Right forelimb (tissue), 1 donor: Measurements from ENCODE around the gene PPP4C.
"Not testable (repeated sequence)": the region's sequence is repeated elsewhere in the genome, so short reads cannot be mapped to it uniquely, and the experiment has no call there.

Experiments used
- DNase-seq: peaks from one replicate; pipeline ENCODE4 v3.0.0-alpha.2; 2018

Gene PPP4C

DNA sequence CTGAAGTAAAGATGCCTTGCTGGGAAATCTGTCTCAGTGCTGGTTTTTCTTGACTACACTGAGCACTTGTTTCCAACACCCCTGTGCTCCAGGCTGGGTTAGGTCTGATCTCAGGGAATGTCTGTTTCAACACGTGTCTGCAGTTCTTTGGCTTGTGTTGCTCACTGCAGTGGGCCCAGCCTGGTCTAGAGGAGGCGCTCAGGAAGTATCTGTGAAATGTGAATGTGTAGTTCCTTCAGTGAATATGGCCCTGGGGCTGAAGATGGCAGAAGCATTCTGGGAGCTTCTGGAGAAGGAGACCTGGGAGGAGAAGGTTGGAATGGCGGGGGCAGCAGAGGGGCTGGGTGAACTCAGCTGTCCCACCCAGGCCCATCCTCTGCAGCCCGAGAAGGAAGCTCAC, 28.3 kb downstream of the PPP4C start:
- DNase-seq = no peak

DNA sequence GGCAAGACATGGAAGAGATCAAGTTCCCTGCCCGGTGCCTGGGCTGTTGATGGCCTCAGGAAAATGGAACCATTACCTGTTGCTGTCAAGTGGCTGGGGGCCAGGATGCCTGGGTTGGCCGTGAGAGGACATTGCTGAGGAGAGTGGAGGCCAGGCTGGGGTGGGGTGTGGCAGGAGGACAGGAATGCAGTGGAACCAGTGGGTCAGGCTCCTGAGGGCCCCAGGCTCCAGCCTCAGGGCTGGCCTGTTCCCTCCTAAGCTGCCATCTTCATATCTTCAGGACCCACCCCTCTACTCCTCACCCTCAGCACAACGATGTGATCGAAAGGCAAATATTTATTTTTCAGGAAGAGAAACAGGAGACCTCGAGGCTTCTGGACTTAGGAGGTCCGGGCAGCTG, 28.7 kb downstream of the PPP4C start:
- no peak for DNase-seq

DNA sequence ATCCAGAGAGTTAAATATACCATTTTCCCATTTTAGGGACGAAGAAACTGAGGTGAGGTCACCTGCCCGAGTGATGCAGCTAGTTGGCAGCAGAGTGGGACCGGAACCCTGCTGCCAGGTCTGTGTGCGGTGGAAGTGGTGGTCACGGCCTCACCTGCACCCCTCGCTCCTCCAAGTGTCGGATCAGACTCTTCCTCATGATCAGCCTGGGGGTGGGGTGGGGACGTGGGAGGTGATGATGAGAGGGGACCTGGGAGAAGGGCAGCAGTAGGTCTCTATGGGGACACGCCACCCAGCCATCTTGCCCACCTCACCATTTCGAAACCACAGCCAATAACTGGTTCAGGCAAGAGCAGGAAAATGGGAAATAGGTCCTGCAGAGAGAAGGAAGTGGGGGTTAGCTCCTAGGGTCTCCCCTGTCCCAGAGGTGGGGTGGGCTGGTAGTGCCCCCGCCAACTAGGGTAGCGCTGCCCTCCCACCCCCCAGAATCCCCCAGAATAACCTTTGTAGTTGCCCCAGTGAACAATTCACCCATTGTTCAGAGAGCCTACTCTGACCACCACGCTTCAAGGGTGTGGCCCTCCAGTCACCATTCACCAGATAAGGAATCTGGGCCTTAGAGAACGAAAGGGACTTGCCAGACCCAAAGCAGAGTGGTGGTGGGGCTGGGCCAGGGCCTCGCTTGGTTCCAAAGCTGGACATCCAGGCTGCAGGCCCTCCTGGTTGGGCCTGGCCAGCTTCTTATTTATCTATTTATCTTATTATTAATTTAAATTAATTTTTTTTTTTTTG, 32.5 kb downstream of the PPP4C start:
- DNase-seq = no peak

DNA sequence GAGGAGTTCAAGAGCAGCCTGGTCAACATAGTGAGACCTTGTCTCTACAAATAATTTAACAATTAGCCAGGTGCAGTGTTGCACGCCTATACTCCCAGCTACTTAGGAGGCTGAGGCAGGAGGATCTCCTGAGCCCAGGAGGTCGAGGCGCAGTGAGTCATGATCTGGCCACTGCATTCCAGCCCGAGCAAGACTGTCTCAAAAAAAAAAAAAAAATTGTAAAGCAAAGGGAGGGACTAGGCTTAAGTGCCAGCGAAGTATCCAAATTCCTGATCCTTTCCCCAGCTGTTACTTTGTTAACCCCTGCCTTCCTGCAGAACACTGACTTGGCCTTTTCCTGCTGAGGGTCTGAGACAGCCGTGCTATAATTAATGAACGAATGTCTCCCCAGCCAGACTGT, 34.9 kb downstream of the PPP4C start:
- DNase-seq = no peak

DNA sequence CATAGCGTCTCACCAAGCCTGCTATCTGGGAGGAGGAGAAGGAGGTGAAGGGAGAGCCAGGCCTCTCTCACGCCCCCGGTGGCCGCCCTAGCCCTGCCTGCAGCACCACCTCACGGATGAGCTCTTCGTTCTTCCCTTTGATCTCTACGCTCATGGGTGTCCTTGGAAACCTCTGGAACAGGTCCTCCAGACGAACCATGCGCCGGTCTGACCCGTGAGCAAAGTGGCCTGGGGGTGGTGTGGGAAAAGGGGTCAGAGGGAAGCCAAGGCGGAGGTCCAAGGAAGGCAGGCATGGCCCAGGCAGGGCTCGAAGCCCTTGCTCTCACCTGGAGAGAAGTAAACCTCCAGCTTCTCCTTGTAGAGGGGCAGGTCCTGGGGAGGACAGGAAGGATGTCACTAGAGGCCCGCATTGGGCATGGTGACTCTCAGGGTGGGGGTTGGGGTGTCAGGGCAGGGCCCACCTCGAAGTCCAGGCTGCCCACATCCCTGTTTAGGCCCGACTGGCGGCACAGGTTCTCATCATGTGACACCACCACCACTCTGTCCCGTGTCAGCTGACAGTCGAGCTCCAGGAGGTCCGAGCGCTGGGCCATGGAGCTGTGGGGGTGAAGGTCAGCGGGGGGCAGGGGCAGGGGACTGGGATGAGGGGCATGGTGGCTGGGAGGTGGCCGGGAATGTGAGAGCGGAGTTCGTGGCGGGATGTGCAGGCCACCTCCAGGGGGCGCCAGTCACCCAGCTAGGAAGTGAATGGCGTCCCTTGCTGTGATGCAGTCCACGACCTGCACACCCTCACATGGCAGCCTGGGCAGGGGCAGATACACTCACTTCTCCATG, 36.6 kb downstream of the PPP4C start:
- DNase-seq = peak; percentile 60

DNA sequence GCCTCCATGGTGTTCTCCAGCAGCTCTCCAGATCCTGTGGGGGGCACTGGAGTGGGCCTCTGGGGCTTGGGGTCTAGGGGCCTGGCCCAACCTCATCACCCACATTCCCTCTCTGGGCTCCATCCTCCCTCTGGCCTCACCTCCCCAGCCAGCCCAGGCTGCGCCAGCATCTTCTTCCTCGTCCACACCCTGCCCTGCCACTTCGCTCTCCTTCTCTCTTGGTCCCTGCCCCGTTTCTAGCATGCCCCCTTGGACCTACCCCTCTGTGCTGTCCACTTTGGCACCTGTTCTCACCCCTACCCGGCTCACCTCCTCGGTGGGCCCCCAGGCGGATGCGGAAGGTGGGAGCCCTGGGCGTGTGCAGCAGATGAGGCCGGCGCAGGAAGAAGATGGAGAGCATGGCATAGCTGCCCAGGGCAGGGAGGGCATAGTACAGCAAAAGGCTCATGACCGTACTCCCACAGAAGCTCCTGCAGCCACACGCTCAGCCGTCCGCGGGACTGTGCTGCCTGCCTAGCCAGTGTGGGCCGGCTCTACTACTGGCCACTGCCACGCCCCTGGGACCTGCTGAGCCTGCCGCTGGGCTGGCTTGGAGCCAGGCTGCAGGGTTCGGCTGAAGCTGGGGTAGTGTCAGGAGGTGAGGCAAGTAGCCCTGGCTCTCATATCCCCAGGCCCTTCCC, 37.4 kb downstream of the PPP4C start, which contains the start of gene GDPD3:
Gene GDPD3 (minus strand): TSS at position 507 of the 680 bp plus-strand sequence. CDS start 59 bp downstream, at position 448.
- DNase-seq = no peak

DNA sequence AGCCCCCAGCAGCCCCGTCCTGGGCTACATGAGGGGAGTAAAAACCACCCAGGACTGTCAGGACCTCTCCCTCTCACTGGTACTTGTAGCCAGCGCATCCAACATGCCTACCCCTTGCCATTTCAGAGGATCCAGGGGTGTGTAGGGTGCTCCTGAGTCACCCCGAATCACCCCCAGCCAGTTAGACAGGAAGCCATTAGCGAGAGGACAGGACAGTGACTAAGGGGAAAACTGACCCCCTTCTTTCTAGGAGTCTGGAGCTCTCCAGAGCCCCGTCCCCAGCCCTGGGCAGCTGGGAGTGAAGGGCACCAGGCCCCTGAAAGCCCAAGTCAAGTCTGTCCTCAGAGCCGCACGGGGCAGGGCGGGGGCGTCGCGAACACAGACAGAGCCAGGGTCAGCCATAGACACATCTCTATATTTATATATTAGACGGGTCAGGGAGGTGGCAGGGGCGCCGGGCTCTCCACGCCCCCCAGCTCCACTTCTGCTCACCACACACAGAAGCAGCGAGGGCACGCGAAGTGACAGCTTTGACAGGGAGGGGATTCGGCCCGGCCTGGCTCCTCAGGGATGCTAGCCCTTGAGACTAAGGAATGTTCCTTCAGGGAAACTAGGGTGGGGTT, 38.0 kb downstream of the PPP4C start:
- DNase-seq = no peak

DNA sequence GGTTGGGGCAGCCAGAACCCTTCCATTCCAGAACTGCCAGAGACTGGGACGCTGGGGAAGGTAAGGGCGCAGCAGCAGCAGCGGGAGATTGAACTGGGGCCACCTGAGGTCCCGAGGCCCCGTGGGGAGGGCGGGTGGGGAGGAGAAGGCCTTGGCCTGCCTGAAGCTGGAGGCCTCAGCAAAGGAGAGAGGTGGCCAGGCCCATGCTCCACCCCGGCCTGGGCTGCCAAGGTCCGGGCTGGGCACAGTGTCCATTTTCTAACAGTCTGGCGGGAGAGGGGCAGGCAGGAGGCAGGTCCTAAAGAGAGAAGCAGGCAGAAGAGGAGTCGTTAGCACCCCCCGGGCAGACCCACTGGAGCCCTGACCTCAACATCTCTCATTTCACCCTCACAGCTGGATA, 38.6 kb downstream of the PPP4C start:
- DNase-seq = no peak

DNA sequence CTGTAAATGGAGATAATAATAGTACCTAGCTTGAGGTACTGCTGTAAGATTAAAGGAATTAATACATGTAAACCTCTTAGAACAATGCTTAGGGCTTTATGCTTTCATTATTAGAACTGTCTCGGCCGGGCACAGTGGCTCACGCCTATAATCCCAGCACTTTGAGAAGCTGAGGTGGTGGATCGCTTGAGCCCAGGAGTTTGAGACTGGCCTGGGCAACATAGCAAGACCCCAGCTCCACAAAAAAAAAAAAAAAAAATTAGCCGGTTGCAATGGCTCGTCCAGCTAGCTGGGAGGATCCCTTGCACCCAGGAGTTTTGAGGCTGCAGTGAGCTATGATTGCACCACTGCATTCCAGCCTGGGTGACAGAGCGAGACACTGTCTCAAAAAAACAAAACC, 39.0 kb downstream of the PPP4C start:
- DNase-seq = not testable (repeated sequence)

DNA sequence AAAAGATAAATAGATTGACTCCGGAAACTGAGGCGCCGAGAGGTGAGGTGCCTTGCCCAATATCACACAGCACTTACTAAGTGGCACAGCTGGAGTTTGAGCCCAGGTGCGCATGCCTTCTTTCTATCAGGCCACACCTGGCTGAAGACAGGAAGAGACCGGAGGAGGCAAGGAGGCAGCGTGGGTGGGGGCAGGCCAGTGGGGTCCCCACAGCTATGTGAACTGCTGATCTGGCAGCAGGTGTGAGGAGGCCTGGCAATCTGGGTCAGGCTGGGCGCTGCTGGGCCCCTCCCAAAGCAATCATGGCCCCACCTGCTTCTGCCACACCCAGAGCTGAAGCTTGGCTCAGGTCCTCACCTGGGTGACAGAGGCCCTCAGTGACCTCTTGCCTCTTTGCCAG, 39.4 kb downstream of the PPP4C start:
- no peak for DNase-seq

DNA sequence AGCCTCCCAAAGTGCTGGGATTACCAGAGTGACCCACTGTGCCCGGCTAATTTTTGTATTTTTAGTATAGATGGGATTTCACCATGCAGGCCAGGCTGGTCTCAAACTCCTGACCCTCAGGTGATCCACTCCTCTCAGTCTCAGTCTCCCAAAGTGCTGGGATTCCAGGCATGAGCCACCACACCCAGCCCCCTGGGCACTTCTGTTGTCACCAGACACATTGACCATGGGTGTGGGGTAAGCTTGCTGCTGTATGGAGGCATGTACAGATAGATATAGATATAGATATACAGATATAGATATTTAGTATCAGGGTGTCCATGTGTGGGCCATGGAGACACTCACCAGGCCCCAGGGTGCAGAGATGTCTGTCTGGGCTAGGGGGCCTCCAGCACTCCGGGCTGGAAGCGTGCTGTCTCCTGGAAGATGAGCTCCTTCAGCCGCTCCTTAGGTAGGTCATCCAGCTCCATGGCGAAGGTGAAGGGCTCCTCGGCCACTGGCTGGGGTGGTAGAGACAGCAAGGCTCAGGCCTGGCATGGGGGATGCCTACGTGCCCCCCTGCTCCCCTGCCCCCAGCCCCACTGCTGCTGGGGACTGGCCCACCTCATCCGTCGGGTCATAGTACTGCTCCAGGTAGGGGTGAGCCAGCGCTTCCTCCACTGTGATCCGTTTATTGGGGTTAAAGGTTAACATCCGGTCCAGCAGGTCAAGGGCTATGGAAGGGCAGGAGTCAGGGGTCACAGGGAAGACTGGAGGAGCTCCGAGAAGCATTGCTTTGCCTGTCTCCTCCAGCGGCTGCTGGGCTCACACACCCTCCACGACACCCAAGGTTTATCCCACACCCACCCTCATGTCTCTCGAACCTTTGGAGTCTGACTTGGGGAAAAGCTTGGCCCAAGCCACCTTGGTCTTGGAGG, 40.8 kb downstream of the PPP4C start:
- no peak for DNase-seq

DNA sequence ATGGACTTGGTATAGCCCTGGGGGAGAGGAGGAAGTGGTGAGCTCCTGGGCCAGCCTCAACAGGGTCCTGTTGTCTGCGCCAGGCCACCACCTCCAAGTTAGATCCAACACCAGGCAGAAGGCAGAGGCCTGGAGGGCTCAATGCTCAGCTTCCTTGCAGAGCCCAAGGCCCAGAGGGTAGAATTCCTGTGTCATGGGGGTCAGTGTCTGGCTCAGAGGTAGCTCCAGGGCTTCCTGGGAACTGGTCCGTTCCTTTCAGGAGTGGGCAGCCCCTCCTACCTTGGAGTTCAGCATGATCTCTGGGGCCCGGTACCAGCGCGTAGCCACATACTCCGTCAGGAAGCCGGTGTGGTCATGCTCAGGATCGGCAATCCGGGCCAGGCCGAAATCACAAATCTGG, 42.0 kb downstream of the PPP4C start:
- DNase-seq = no peak

DNA sequence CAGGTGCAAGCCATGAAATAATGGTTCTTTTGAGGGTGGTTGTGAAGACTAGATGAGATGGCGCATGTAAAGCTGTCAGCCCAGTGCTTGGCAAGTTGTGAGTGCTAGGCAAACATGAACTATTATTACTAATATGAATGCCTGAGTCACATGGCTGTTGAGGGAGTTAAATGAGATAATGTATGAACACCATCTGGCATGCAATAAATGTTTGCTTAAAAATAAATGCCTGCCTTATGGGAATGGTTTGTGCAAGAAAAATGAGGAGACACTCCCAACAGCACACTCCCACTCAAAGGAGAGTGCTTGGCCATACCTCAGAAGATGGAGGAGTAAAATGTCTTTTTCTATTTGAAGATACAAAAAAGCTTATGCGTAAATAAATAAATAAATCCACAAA, 43.6 kb downstream of the PPP4C start:
- DNase-seq = no peak

DNA sequence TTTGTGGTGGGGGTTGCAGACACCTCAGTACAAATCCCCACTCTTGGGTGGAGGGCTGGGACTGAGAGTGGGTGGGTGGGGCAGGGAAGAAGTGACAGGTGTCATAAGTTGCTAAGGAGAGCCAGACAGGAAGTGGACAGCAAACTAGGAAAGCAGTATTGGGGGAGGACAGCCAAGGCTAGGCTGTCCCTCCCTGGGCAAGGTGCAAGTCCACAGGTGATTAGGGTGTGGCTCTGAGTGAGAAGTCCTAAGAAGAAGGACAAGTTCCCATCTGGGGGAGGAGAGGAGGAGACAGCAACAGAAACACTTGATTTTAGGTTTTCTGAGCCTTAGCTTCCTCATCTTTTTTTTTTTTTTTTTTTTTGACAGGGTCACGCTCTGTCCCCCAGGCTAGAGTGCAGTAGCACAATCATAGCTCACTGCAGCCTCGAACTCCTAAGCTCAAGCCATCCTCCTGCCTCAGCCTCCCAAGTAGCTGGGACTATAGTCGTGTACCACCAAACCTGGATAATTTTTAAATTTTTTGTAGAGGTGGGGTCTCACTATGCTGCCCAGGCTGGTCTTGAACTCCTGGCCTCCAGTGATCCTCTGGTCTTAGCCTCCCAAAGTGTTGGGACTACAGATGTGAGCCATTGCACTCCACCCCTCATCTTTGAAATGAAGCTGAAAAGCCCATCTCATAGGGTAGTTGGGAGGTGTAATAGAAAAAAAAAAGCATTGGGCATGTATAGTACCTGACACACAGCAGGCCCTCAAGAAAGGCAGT, 44.7 kb downstream of the PPP4C start:
- no peak for DNase-seq

DNA sequence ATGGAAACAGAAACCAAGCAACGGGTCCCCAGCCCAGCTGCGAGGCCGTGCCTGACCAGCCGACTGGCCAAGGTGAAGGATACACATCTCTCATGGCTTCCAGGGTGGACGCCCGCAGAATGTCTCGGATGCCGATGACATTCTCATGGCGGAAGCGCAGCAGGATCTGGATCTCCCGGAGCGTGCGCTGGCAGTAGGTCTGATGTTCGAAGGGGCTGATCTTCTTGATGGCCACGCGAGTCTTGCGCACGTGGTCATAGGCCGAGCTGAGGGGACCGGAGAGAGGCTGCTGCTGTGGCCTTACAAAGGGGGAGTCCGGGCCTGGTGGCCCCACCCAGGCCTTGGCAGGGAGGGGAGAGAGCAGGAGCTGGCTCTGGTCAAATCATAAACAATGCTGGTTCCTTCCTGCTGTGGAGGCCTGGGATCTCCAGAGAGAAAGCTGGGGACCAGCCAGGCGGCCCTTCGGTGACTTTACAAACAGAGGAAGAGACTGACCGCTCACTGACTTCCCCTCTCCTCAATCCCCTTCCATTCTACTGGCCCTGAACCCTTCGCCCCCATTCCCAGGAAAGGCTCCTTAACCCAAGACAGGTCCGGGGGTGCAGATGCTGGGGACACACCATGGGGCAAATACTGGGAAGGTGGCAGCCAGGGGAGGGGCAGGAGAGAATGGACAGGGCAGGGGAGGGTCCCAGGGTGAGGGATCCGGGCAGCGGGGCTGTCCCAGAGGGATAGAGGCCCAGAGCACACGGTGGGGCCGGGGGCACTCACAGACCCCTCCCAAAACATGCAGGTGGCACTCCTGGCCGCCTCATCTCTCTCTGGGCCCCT, 46.2 kb downstream of the PPP4C start:
- DNase-seq = no peak

DNA sequence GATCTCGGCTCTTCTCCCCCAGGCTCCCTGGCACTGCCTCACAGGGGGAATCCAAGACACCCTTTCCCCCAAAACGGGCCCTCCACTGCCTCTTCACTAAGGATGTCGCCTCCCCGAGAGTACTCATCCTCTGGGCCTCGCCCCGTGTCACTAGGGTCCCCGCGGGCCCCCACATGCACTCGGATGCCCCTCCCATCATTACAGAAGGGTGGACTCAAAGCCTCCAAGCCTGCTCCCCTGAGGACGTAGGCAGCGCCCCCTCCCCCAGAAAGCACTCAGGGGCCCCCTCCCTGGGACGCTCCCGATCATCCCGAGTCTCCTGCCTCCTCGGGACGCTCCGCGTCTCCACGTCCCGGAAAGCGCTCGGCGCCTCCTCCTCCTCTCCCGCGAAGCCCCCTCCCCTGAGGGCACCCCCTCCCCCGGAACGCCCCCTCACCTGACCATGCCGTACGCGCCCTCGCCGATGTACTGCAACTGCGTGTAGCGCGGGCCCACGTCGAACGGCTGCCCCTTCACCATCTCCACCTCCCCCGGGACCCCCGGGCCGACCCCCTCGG, 46.9 kb downstream of the PPP4C start:
- no peak for DNase-seq

DNA sequence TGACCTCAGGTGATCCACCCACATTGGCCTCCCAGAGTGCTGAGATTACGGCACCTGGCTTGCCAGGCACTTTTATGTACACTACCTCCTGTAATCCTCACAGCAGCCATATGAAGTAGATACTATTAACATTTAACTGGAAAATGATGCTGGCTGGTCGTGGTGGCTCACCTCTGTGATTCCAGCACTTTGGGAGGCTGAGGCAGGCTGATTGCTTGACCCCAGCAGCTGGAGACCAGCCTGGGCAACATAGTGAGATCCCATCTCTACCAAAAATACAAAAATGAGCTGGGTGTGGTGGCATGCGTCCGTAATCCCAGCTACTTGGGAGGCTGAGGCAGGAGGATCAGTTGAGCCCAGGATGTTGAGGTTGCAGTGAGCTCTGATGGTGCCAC, 49.2 kb downstream of the PPP4C start:
- no peak for DNase-seq

DNA sequence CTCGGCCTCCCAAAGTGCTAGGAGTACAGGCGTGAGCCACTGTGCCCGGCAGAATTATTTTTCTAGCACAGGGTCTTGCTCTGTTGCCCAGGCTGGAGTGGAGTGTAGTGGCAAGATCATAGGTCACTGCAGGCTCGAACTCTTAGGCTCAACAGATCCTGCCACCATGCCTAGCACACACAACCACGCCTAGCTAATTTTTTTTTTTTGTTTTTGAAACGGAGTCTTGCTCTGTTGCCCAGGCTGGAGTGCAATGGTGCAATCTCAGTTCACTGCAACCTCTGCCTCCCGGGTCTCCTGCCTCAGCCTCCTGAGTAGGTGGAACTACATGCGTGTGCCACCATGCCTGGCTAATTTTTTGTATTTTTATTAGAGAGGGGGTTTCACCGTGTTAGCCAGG, 49.9 kb downstream of the PPP4C start:
- not testable (repeated sequence) for DNase-seq

DNA sequence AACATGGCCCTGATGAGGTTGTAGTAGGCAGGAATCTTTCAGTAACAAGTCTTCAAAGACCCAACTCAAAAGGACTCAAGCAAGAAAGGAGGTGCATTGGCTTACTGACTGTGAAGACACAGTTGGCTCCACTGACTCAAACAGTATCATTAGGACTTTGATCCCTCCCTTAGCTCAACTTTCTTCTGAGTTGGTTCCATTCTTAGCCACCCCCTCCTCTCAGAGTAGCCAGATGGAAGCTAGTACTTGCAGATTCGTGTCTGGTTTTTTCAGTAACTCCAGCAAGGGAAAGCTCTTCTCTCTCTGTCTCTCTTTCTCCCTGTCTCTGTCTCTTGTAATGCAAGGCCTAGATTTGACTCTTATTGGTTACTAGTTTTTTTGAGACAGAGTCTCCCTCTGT, 52.2 kb downstream of the PPP4C start:
- no peak for DNase-seq
